Neural cell (in vitro differentiated cells): ENCODE data around the gene DSCAML1.

Experiments
- CTCF ChIP-seq: fragments of 450-650 bp; IDR thresholded peaks from 2 replicates; pipeline ENCODE4 v1.5.1; 2014; ENCODE audit warnings: antibody characterized with exemption, mild to moderate bottlenecking, moderate library complexity; ENCODE audit not compliant: poor library complexity, severe bottlenecking
- EP300 ChIP-seq: fragments of 450-650 bp; conservative IDR thresholded peaks from 2 replicates; pipeline ENCODE4 v1.6.1; 2014; ENCODE audit warnings: antibody characterized with exemption, mild to moderate bottlenecking, moderate library complexity; ENCODE audit not compliant: poor library complexity, severe bottlenecking
- EZH2 ChIP-seq: fragments of 200-600, 300-800 bp; shearing (Covaris generic), sonication (generic); IDR thresholded peaks from 2 replicates; pipeline ENCODE4 v1.6.1; 2014; ENCODE audit warnings: antibody characterized with exemption, low read length, borderline replicate concordance, mild to moderate bottlenecking; ENCODE audit not compliant: insufficient read depth, poor library complexity, severe bottlenecking
- POLR2AphosphoS5 ChIP-seq: IDR thresholded peaks from 2 replicates; pipeline ENCODE4 v1.6.1; 2012
- REST ChIP-seq: IDR thresholded peaks from 2 replicates; pipeline ENCODE4 v1.6.1; 2012; ENCODE audit warnings: borderline replicate concordance
- SMC3 ChIP-seq: fragments of 450-650 bp; conservative IDR thresholded peaks from 2 replicates; pipeline ENCODE4 v1.6.1; 2014; ENCODE audit warnings: antibody characterized with exemption, mild to moderate bottlenecking, moderate library complexity; ENCODE audit not compliant: poor library complexity
- TAF1 ChIP-seq: IDR thresholded peaks from 2 replicates; pipeline ENCODE4 v1.6.1; 2012; ENCODE audit warnings: low read depth

- no peak for TF ChIP-seq EP300
- no peak for TF ChIP-seq CTCF
- no peak for TF ChIP-seq REST
- TF ChIP-seq POLR2AphosphoS5 = no peak
- TF ChIP-seq SMC3 = no peak
- TF ChIP-seq EZH2 = no peak
- no peak for TF ChIP-seq TAF1
Measured at GRCh38 chr11:117478126-117478860, 318.7 kb downstream of the DSCAML1 start.
